HFFc6 (cell line): Measurements from ENCODE around the gene GIPC2. TPM values are rescaled to one million over a fixed set of nuclear protein-coding genes. Genes with fewer than 3 reads are reported as not detected.

Experiments used
- DNase-seq: peaks from one replicate; pipeline ENCODE4 v3.0.0-alpha.2; 2018
- H3K27ac Mint-ChIP-seq: 2 replicates; pipeline ENCODE4 v1.8.0; 2020; ENCODE audit warnings: mild to moderate bottlenecking, mixed read lengths
- H3K27me3 Mint-ChIP-seq: 2 replicates; pipeline ENCODE4 v1.8.0; 2021; ENCODE audit warnings: mild to moderate bottlenecking, moderate library complexity, mixed read lengths; ENCODE audit not compliant: insufficient read depth
- H3K36me3 Mint-ChIP-seq: 2 replicates; pipeline ENCODE4 v1.8.0; 2021; ENCODE audit warnings: low read depth, mixed read lengths
- H3K4me1 Mint-ChIP-seq: 2 replicates; pipeline ENCODE4 v1.8.0; 2020; ENCODE audit warnings: low read depth, mixed read lengths
- H3K4me3 Mint-ChIP-seq: 2 replicates; pipeline ENCODE4 v1.8.0; 2020; ENCODE audit warnings: mild to moderate bottlenecking, moderate library complexity, mixed read lengths
- H3K9me3 Mint-ChIP-seq: 2 replicates; pipeline ENCODE4 v1.8.0; 2020; ENCODE audit warnings: mild to moderate bottlenecking, mixed read lengths
- CTCF ChIP-seq: fragments of 200-600 bp; sonication (generic); IDR thresholded peaks from 2 replicates; pipeline ENCODE4 v1.5.0; 2021; ENCODE audit warnings: antibody characterized with exemption, mild to moderate bottlenecking
- total RNA-seq, 6 experiments: library from RNA; stranded (reverse); fragmentation: NEBNext Ultra II Directional; extraction: Animal tissue kit (Norgen Biotek cat#: 25700); gene quantifications; 2 replicates in 1 of 6; 3 replicates in 5 of 6; pipeline ENCODE4 v1.2.3, GENCODE V29; 2021

Gene GIPC2
- total RNA-seq, 6 experiments from 2014 or later, result 0.17 to 1.00 (median 0.26) TPM

- no peak overlapping the region for H3K4me3 Mint-ChIP-seq
- H3K27me3 Mint-ChIP-seq, result peaks cover 2% of the 10 kb centered on the region; the same call in 1 of the 2 replicates
- H3K9me3 Mint-ChIP-seq, result no peaks in the 10 kb centered on the region; the same call in 1 of the 2 replicates
- no peak for TF ChIP-seq CTCF
- DNase-seq, result peak; percentile 41
- peaks cover 12% of the 10 kb centered on the region for H3K4me1 Mint-ChIP-seq
- no peaks in the 10 kb centered on the region for H3K36me3 Mint-ChIP-seq
- H3K27ac Mint-ChIP-seq, result peak overlapping the region; percentile 11; the same call in 1 of the 2 replicates
Measured at GRCh38 chr1:78156805-78157521, 111.2 kb downstream of the GIPC2 start.

GRCh38 chr1:78165816-78166215, 120.0 kb downstream of the GIPC2 start:
- no peak for TF ChIP-seq CTCF
- no peak for DNase-seq
- Mint-ChIP-seq H3K4me3 (no peak overlapping the region), H3K27ac (no peak overlapping the region), H3K27me3 (no peaks in the 10 kb centered on the region), H3K36me3 (no peaks in the 10 kb centered on the region; the same call in 1 of the 2 replicates), H3K4me1 (peaks cover 14% of the 10 kb centered on the region), H3K9me3 (no peaks in the 10 kb centered on the region; the same call in 1 of the 2 replicates)

GRCh38 chr1:78168306-78168705, 122.5 kb downstream of the GIPC2 start:
- DNase-seq, result peak; percentile 24
- Mint-ChIP-seq H3K27me3 (no peaks in the 10 kb centered on the region), H3K4me3 (no peak overlapping the region), H3K27ac (peak overlapping the region; percentile 6; the same call in 1 of the 2 replicates), H3K9me3 (no peaks in the 10 kb centered on the region), H3K36me3 (peaks cover 4% of the 10 kb centered on the region; the same call in 1 of the 2 replicates), H3K4me1 (peaks cover 39% of the 10 kb centered on the region)
- no peak for TF ChIP-seq CTCF

GRCh38 chr1:78170859-78171258, 125.1 kb downstream of the GIPC2 start:
- DNase-seq, result no peak
- no peaks in the 10 kb centered on the region for H3K9me3 Mint-ChIP-seq
- TF ChIP-seq CTCF, result no peak
- H3K27ac Mint-ChIP-seq, result peak overlapping the region; percentile 91
- peaks cover 44% of the 10 kb centered on the region for H3K4me1 Mint-ChIP-seq
- H3K27me3 Mint-ChIP-seq, result no peaks in the 10 kb centered on the region
- H3K36me3 Mint-ChIP-seq, result peaks cover 4% of the 10 kb centered on the region; the same call in 1 of the 2 replicates
- no peak overlapping the region for H3K4me3 Mint-ChIP-seq

GRCh38 chr1:78171736-78172590, 126.2 kb downstream of the GIPC2 start:
- Mint-ChIP-seq H3K9me3 (no peaks in the 10 kb centered on the region), H3K36me3 (peaks cover 4% of the 10 kb centered on the region; the same call in 1 of the 2 replicates), H3K4me3 (peak overlapping the region; percentile 78), H3K4me1 (peaks cover 56% of the 10 kb centered on the region), H3K27me3 (no peaks in the 10 kb centered on the region), H3K27ac (peak overlapping the region; percentile 91)
- peak; percentile 70 for DNase-seq
- TF ChIP-seq CTCF, result no peak
